NCI-H128 (cell line): Measurements from ENCODE around the gene TBC1D21.
"Not testable (repeated sequence)": the region's sequence is repeated elsewhere in the genome, so short reads cannot be mapped to it uniquely, and the experiment has no call there.

Experiments used
- DNase-seq: peaks from one replicate; lab custom pipeline; 2025; ENCODE audit not compliant: unreplicated experiment; lab: John Stamatoyannopoulos, UW

The TBC1D21 gene

DNA sequence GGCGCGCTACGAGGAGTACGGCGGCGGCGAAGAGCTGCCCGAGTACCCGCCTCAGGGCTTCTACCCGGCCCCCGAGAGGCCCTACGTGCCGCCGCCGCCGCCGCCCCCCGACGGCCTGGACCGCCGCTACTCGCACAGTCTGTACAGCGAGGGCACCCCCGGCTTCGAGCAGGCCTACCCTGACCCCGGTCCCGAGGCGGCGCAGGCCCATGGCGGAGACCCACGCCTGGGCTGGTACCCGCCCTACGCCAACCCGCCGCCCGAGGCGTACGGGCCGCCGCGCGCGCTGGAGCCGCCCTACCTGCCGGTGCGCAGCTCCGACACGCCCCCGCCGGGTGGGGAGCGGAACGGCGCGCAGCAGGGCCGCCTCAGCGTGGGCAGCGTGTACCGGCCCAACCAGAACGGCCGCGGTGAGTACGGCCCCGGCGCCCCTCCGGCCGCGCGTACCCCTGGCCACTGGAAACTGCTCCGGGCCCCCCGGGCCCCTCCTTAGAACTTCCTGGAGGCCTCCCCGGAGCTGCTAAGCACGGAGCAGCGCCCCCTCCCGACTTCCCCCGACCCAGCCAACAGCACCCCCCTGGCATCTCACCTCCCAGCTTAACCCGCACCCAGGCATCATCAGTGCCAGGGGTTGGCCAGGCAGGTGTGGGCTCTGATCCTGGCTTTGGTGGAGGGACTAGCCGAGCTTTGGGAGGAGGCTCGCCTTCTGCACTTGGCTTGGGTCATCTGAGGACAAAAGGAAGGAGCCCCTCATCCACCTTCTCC is 54.3 kb downstream of the TBC1D21 start:
- no peak for DNase-seq

DNA sequence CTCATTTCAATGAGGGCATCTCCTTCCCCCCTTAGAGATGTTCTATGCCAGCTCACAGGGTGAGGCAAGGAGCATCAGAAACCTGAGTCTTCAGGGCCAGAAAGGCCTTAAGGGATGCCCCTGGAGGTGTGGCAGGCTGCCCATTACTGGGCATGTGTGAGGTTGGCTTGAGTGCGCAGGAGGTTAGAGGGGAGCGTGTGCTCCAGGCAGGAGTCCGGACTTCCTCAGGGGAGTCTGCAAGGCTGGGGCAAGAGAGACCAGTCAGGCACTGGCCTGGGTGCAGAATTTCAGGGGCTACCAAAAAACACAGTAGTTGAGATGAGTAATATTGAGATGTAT is 54.8 kb downstream of the TBC1D21 start:
- no peak for DNase-seq

DNA sequence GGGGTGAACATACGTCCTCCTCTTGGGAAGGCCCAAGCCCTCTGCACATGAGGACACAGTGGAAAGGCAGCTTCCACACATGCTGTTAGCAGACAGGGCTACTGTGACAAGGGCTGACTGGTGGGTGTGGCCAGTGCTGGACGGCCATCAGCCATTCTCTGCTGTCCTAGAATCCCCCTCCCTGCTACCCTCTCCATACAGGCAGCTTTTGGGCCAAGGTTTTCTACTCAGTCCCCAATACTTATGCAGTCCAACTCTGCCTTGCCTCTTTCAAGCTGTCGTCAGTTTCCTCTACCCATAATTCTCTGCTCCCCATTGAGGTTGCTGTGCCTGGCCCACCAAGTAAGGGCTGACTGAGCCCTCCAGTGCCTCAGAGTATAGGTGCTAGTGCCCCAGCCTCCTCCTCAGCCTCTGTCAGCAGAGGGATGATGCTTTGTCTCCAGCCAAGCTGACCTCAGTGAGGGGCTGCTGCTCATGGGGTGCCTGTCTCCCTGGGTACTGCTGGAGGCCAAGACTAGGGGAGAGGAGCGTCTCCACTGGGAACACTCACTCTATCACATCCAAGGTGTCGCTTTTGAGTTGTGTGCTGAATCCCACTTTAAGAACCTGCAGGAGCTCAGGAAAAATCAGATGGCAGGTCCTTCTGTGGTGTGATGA is 55.7 kb downstream of the TBC1D21 start:
- DNase-seq, result no peak

DNA sequence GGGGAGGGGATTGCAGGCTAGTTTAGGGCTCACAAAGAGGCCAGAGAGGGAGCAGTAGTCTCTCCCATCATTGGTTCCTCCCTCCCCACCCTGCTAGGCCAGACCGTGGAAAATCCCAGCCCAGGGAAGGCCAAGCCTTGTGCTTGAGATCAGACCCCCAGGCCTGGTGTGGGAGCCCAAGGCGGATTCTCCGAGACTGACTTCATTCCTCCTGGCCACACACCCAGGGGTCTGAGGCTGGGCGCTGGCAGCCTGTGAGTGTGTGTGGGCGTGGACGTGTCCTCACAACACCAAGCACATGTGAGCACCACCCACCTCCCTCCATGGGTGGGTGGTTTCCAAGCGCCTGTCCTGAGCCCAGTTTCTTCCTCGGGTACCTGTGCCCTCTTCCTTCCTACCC is 57.0 kb downstream of the TBC1D21 start:
- DNase-seq, result no peak

DNA sequence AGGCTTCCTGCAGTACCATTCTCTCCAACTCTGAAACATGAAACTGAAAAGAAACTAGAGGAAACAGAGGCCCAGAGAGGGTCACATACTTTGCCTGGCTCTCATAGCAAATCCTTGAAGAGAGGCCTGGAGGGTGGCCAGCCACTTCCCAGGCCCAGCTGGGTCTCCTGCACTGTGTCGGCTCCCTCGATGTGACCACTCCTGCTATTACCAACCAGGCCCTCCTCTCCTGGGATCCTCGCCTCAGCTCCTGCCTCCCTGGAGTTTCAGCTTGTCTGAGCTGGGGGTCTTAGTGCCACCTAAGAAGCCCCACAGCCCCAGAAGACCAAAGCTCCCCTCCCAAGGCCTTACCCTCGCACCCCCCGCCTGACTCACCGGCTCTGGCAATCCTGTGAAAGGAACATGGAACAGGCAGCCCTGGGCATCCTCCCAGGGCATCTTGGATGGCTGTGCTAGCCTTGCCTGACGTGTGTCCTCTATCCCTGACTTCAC is 57.5 kb downstream of the TBC1D21 start:
- no peak for DNase-seq

DNA sequence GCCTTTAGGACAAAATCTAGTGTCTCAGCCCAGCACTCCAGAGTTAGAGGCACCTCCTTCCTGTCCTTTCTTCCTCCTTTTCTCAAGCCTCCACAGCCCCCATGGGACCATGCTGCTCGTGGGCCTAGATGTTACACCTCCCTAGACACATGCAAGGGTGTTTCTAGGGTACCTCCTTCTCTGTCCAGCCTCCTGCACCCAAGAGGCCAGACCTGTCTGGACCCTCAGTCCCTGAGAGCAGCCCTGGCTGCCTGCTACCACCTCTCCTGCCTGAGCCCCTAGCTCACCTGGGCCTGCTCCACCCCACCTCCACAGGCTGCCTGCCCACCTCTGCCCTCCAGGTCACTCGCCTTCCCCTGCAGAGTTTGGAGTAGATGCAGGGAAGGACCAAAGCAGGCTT is 58.1 kb downstream of the TBC1D21 start:
- DNase-seq, result no peak

DNA sequence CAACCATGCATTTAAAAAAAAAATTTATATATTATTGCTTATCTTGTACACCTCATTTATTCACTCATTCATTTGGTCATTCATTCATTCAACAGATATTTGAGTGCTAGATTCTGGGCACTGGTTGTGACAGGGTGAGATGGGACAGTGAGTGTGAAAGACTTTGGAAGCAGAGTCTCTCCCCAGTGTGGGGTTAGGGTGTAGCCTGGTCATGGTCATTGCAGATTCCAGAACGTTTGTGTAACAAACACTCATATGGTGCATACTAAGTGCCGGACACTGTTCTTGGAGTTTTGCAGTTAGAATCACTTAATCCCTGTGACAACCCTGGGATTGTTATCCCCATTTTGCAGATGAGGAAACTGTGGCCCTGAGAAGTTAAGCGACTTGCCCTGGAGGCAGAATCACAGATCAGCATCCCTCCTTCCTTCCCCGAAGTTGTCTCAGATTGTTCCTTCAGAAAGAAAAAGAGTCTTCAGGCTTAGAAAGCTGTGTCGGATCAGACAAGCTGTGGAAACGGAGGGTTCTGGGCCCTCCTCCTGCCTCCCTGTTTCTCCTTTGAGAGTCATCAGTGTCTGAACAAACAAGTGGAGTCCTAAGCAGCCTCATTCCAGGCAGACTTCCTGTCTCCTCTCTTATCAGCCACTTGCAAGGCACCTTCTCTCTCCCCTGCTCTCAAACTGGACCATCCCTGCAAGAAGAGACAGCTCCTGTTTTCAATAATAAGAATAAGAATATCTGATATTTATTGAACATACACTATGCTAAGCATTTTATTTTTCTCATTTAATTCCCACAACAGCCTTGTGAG is 59.2 kb downstream of the TBC1D21 start:
- DNase-seq, result no peak

DNA sequence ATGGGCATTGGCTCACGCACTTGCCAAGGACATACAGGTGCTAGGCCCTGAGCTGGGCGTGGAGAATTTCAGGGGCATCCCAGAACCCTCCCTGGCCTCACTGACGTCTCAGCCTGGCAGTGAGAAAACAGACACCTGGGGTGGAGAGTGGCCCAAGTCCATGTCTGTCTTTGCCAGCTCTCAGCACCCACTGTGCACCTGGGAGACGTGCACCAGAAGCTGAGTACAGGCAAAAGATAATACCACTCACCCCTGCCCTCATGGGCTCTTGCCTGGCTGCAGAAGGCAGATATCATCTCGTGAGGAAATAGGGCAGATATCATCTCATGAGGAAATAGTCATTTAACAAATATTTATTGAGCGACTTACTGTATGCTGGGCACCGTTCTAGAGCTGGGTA is 60.9 kb downstream of the TBC1D21 start:
- no peak for DNase-seq

DNA sequence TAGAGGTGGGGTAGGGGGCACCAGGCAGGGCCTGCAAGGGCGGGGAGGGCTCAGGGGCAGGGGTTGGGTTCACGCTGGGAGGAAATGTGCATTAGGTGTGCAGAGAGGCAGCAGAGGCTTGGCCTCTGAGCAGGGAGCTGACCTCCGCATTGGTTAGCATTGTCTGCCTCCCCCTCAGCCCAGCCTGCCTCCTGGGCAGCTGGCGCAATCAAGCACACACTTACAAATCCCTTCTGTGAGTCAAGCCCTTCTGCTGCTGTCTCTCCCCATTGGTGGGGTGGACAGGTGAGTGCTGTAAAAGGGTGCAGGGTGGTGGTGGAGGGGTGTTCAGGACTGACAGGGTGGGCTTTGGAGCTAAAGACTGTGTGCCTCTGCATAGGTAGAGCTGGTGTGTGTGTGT is 62.2 kb downstream of the TBC1D21 start:
- DNase-seq, result no peak

DNA sequence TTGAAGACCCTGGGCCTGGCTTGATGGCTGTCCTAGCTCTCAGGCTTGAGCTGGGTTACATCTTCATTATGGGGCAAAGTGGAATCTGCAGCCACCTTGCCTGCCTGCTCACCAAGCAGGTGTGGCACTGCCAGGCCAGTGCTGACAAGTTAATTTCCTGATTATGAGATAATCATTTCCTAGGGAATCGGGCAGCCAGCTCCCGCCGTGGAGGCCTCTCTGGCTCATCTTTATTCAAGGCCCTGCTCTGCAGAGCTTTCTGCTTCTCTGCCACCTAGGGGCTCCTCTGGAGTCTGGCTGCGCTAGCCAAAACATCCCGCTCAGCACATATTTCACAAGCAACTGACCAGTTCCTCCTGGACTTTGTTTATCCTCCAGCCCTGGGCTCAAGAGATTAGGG is 62.8 kb downstream of the TBC1D21 start:
- DNase-seq, result no peak

DNA sequence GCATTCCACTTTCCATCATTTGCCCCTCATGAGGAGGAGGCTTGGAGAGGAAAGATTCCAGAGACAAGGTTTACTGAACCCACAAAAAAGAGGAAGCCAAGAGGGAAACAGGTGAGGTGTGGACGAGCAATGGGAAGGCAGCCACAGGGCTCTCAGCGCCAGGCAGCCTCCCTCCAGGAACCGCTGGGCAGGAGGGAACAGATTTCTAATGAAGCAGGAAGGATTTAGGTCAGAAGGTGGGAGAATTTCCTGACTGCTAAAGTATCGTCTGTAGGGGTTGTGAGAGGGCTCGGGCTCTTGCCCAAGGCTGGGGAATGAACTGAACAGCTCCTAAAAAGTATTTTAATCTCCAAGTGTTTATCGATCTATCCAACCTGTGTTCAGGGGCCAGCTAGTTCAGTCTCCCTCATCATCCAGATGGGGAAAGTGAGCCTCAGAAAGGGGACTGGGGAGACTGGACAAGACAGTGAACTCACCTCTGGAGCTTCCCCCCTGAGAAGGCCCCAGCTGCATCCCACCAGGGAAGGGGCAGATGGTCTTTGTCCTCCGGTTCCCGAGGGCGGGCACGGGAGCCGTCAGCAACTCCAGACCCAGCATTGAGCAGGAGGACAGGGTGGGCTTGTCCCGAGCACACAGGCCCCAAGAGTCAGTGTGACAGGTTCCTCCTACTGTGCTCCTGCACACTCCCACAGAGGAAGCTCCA is 63.4 kb downstream of the TBC1D21 start:
- no peak for DNase-seq

DNA sequence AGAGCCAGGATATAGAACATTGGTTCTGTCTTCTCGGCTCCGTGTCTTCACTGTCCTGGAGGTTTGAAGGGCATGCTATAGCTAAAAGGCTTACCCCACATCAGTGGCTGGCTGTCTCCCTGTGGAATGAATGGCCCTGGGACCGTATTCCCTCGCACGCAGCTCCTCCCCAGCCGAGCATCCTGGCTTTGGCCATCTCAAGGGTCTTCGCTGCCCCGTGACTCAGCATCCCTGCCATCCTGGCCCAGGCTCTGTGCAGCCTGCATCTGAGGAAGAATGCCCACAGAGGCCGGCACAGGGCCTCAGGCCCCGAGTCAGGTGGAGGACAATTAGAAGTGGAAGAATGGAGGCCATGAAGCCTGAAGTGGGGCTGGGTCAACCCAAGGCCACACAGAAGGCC is 63.9 kb downstream of the TBC1D21 start:
- DNase-seq, result no peak

DNA sequence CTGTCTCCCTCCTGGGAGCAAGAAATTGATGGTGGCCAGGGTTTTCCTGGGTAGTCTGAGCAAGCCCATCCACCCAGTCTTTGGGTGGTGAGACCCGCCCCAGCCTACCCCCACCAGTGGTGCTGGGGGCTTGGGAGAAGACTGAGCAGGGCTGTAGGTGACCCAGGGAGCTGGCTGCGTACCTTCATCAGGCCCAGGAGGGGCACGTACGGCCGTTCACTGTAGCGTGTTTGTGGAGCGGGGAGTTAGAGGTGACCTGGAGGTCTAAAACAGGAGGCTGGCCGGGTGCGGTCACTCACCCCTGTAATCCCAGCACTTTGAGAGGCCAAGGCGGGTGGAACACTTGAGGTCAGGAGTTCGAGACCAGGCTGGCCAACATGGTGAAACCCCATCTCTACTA is 64.4 kb downstream of the TBC1D21 start:
- no peak for DNase-seq

DNA sequence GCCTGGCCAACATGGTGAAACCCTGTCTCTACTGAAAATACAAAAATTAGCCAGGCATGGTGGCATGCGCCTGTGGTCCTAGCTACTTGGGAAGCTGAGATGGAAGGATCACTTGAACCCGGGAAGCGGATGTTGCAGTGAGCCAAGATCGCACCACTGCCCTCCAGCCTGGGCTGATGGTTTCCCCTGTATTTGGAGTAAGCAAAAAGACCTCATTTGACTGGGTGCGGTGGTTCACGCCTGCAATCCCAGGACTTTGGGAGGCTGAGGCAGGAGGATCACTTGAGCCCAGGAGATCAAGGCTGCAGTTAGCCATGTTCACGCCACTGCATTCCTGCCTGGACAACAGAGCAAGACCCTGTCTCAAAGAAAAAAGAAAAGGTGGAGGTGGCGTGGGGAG is 65.2 kb downstream of the TBC1D21 start:
- not testable (repeated sequence) for DNase-seq
